GM10248 (cell line): Measurements from ENCODE around the gene KCNQ5.

Experiments
- CTCF ChIA-PET: fragments of 300-600 bp; sonication (Branson Sonifier 250); formaldehyde crosslinking; extraction: SDS; loops from one replicate; lab custom pipeline; 2021; ENCODE audit warnings: antibody characterized with exemption; lab: Yijun Ruan, JAX
- POLR2A ChIA-PET: fragments of 350-650 bp; sonication (Branson Sonifier 250); formaldehyde crosslinking; extraction: SDS; loops from one replicate; lab custom pipeline; 2020; ENCODE audit warnings: antibody characterized with exemption; lab: Yijun Ruan, JAX
- DNase-seq: peaks from one replicate; pipeline ENCODE4 v3.0.0; 2012; ENCODE audit errors: extremely low spot score
- TF ChIP-seq, protein P1 (sequence below): IDR thresholded peaks from 2 replicates; pipeline ENCODE4 v1.5.1; 2012; ENCODE audit warnings: mild to moderate bottlenecking, low read depth; ENCODE audit errors: extremely low read depth, missing control alignments, control extremely low read depth

KCNQ5 gene

DNA sequence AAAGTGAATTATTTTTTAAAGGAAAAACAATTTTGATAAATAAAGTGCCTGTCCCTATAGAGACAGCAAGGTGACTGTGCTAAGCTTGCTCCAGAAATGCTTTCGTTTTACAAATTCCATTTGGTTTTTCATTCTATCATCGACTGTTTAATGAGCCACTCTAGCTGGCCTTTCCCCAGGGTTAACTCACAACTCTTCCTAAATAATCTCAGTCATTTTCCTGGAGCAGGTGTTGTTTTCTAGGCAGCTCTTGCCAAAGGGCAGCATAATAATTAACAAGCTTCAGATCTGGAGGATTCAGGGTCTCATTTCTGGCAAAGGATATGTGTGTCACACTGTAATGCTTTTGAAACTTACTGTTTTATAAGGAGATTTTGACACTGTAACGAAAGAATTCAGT, 419.2 kb downstream of the KCNQ5 start:
- TF ChIP-seq, protein P1, sequence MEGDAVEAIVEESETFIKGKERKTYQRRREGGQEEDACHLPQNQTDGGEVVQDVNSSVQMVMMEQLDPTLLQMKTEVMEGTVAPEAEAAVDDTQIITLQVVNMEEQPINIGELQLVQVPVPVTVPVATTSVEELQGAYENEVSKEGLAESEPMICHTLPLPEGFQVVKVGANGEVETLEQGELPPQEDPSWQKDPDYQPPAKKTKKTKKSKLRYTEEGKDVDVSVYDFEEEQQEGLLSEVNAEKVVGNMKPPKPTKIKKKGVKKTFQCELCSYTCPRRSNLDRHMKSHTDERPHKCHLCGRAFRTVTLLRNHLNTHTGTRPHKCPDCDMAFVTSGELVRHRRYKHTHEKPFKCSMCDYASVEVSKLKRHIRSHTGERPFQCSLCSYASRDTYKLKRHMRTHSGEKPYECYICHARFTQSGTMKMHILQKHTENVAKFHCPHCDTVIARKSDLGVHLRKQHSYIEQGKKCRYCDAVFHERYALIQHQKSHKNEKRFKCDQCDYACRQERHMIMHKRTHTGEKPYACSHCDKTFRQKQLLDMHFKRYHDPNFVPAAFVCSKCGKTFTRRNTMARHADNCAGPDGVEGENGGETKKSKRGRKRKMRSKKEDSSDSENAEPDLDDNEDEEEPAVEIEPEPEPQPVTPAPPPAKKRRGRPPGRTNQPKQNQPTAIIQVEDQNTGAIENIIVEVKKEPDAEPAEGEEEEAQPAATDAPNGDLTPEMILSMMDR, result no peak
- CTCF ChIA-PET, result interaction anchor here (1.1 kb wide), 1 partner anchor 43 kb away, joined by 3 read pairs; no protein-coding TSS in a partner anchor
- POLR2A ChIA-PET, result no interaction called here
- DNase-seq, result no peak

DNA sequence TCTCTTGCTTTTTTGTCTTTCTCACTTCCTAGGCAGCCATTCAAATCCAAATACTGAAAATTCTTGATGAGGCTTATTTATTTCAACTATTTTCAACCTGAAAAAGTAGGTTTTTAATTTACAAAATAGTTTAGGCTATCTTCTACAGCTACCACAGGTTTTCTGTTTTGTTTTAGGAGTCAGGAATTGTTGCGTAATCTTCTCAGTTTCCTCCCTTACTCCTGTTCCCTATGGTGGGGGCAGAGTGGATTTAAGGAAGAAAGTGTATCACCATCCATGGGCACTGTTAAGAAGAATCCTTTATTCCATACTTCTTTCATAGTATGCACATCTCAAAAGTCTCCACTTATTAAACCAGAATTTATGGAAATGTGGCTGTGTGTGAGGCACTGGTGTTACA, 421.0 kb downstream of the KCNQ5 start:
- POLR2A ChIA-PET, result no interaction called here
- DNase-seq, result no peak
- TF ChIP-seq, protein P1, result no peak
- CTCF ChIA-PET, result interaction anchor here (0.9 to 1.7 kb wide), 2 partner anchors 12 to 22 kb away, joined by 3 to 6 read pairs; no protein-coding TSS in a partner anchor

DNA sequence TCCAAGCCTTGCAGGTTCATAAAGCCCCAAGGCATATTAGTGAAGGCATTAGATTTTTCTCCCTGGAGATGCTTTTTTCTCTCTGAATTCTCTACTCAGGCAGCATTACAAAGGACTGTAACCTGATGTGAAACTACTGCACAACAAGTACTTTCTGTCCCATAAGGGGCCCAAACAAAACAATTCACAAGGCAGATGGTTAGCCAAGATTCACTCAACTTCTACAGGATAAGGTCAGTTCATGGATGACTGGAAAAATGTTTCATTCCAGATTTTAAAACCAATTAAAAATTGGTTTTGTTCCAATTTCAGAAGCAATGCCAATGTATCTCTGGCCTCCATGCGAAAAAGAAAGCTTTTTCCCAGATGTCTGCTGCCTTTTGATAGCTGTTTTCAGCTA, 421.6 kb downstream of the KCNQ5 start:
- no peak for DNase-seq
- TF ChIP-seq, protein P1, result no peak
- ChIA-PET CTCF (interaction anchor here (1.7 kb wide), 1 partner anchor 13 kb away, joined by 6 read pairs; no protein-coding TSS in a partner anchor), POLR2A (no interaction called here)

DNA sequence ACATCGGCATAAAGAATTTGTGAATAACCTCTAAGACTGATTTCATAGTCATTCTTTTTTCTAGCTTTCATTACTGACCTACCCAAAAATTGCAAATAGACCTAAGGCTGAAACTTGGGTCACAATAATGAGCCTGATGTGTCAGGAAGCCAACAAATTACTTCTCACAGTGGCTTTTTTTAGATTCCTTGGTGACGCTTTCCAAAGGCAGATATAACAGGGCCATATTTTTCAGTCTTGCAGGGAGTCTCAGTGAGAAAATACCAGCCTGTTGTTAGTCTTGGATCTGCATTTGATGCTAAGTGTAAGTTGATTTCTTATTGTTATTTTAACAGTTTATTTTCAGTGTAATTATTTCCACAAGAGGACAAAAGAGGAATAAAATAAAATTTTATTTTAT, 423.7 kb downstream of the KCNQ5 start:
- DNase-seq, result no peak
- CTCF ChIA-PET, result interaction anchor here (1.0 to 1.3 kb wide), 3 partner anchors 15 to 54 kb away, joined by 3 read pairs; no protein-coding TSS in a partner anchor
- TF ChIP-seq, protein P1, result no peak
- POLR2A ChIA-PET, result no interaction called here

DNA sequence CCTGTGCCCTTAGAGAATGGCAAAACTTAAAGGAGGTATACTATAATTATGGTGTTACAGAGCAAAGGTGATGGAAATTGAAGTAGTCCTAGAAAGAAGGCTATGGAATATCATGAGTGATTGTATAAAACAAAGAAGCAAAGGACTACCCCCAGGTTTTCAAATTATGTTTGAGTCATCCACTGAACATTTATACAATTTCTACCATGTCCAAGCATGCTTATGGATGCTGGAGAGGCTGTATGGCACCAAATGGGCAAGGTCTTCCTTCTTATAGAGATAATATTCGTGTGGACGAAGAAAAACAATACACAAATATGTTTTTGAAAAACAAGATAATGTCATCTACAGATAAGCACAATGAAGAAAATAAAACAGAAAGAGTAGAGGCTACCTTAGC, 425.9 kb downstream of the KCNQ5 start:
- TF ChIP-seq, protein P1, result no peak
- CTCF ChIA-PET, result no interaction called here
- POLR2A ChIA-PET, result no interaction called here
- DNase-seq, result no peak

DNA sequence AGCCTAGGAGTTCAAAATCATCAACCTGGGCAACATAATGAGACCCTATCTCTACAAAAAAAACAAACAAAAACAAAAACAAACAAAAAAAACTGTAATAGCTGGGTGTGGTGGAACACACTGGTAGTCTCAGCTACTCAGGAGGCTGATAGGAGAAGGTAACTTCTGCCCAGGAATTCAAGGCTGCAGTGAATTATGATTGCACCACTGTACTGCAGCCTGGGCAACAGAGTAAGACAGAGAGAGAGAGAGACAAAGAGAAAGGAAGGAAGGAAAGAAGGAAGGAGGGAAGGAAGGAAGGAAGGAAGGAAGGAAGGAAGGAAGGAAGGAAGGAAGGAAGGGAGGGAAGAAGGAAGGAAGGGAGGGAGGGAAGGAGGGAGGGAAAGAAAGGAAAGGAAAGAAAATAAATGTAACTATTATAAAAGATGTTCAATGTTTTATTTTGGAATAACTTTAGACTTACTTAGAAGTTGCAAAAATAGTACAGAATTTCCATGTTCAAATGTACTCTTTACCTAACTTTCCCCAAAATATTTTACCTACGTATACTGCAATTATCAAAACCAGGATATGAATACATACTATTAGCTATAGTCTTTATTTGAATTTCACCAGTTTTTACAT, 428.2 kb downstream of the KCNQ5 start:
- POLR2A ChIA-PET, result no interaction called here
- TF ChIP-seq, protein P1, result no peak

More for the DNA sequence above, 428.2 kb downstream of the KCNQ5 start:
- CTCF ChIA-PET, result interaction anchor here (1.1 kb wide), 1 partner anchor 81 kb away, joined by 3 read pairs; no protein-coding TSS in a partner anchor
- DNase-seq, result no peak
